C4-2B (cell line): ENCODE measurements around the gene SERPINA6.
"Not testable (repeated sequence)": the region's sequence is repeated elsewhere in the genome, so short reads cannot be mapped to it uniquely, and the experiment has no call there.

Experiments used
- ZFX ChIP-seq: fragments of 450-650 bp; IDR thresholded peaks from 2 replicates; pipeline ENCODE4 v1.6.1; 2017
- TF ChIP-seq, protein P1 (sequence below): fragments of 450-650 bp; conservative IDR thresholded peaks from 2 replicates; pipeline ENCODE4 v1.5.1; 2017; ENCODE audit warnings: mild to moderate bottlenecking

DNA sequence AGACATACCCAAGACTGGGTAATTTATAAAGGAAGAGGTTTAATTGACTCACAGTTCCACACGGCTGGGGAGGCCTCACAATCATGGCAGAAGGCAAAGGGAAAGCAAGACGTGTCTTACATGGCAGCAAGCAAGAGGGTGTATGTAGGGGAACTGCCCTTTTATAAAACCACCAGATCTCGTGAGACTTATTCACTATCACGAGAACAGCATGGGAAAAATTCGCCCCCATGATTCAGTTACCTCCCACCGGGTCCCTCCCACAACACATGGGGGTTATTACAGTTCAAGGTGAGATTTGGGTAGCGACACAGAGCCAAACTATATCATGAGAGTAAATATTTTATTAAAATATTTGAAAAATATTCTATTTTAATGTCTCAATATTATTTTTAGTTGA lies 54.6 kb downstream of the SERPINA6 start:
- TF ChIP-seq, protein P1, sequence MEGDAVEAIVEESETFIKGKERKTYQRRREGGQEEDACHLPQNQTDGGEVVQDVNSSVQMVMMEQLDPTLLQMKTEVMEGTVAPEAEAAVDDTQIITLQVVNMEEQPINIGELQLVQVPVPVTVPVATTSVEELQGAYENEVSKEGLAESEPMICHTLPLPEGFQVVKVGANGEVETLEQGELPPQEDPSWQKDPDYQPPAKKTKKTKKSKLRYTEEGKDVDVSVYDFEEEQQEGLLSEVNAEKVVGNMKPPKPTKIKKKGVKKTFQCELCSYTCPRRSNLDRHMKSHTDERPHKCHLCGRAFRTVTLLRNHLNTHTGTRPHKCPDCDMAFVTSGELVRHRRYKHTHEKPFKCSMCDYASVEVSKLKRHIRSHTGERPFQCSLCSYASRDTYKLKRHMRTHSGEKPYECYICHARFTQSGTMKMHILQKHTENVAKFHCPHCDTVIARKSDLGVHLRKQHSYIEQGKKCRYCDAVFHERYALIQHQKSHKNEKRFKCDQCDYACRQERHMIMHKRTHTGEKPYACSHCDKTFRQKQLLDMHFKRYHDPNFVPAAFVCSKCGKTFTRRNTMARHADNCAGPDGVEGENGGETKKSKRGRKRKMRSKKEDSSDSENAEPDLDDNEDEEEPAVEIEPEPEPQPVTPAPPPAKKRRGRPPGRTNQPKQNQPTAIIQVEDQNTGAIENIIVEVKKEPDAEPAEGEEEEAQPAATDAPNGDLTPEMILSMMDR, result not testable (repeated sequence)
- not testable (repeated sequence) for TF ChIP-seq ZFX
